ENCODE data around the gene SH2D2A.

SH2D2A gene

GRCh38 chr1:156858555-156858956, 41.9 kb upstream of the SH2D2A start:
- peaks cover 6% of the 10 kb centered on the region for H3K4me1 ChIP-seq (ENCODE audit: control insufficient read depth, low read depth, low read length)
- H3K27ac ChIP-seq (ENCODE audit: low read length): no peak overlapping the region

GRCh38 chr1:156857532-156857931, 40.9 kb upstream of the SH2D2A start:
- no peak overlapping the region for H3K4me3 ChIP-seq (ENCODE audit: low read length)
- H3K4me1 ChIP-seq (ENCODE audit: control insufficient read depth, low read depth, low read length): peaks cover 6% of the 10 kb centered on the region
- H3K27me3 ChIP-seq (ENCODE audit: control insufficient read depth, insufficient read depth, low read length): peaks cover 83% of the 10 kb centered on the region
- no peaks in the 10 kb centered on the region for H3K9me3 ChIP-seq (ENCODE audit: control insufficient read depth, low read depth, low read length)
- H3K9ac ChIP-seq (ENCODE audit: low read length): no peak overlapping the region
- no peaks in the 10 kb centered on the region for H3K36me3 ChIP-seq (ENCODE audit: control insufficient read depth, low read depth, low read length)
- no peak overlapping the region for H3K27ac ChIP-seq (ENCODE audit: low read length)

More at GRCh38 chr1:156858555-156858956, 41.9 kb upstream of the SH2D2A start:
- H3K36me3 ChIP-seq (ENCODE audit: control insufficient read depth, low read depth, low read length): no peaks in the 10 kb centered on the region
- peak overlapping the region; percentile 49 for H3K4me3 ChIP-seq (ENCODE audit: low read length)
- H3K9me3 ChIP-seq (ENCODE audit: control insufficient read depth, low read depth, low read length): no peaks in the 10 kb centered on the region
- H3K9ac ChIP-seq (ENCODE audit: low read length): no peak overlapping the region
- peaks cover 88% of the 10 kb centered on the region for H3K27me3 ChIP-seq (ENCODE audit: control insufficient read depth, insufficient read depth, low read length)

- Histone ChIP-seq H3K9ac (ENCODE audit: low read length) (no peak overlapping the region), H3K4me3 (ENCODE audit: low read length) (no peak overlapping the region), H3K36me3 (ENCODE audit: control insufficient read depth, low read depth, low read length) (no peaks in the 10 kb centered on the region), H3K4me1 (ENCODE audit: control insufficient read depth, low read depth, low read length) (peaks cover 6% of the 10 kb centered on the region), H3K27ac (ENCODE audit: low read length) (no peak overlapping the region), H3K9me3 (ENCODE audit: control insufficient read depth, low read depth, low read length) (no peaks in the 10 kb centered on the region), H3K27me3 (ENCODE audit: control insufficient read depth, insufficient read depth, low read length) (peaks cover 75% of the 10 kb centered on the region)
Observed at GRCh38 chr1:156856282-156856785, 39.7 kb upstream of the SH2D2A start.

- no peak overlapping the region for H3K4me3 ChIP-seq (ENCODE audit: low read length)
- no peaks in the 10 kb centered on the region for H3K36me3 ChIP-seq (ENCODE audit: control insufficient read depth, low read depth, low read length)
- no peaks in the 10 kb centered on the region for H3K9me3 ChIP-seq (ENCODE audit: control insufficient read depth, low read depth, low read length)
- H3K27me3 ChIP-seq (ENCODE audit: control insufficient read depth, insufficient read depth, low read length): peaks cover 71% of the 10 kb centered on the region
- no peak overlapping the region for H3K9ac ChIP-seq (ENCODE audit: low read length)
- H3K4me1 ChIP-seq (ENCODE audit: control insufficient read depth, low read depth, low read length): peaks cover 6% of the 10 kb centered on the region
- H3K27ac ChIP-seq (ENCODE audit: low read length): no peak overlapping the region
Observed at GRCh38 chr1:156854634-156855033, 38.0 kb upstream of the SH2D2A start.

GRCh38 chr1:156853761-156854160, 37.1 kb upstream of the SH2D2A start:
- H3K4me1 ChIP-seq (ENCODE audit: control insufficient read depth, low read depth, low read length): peaks cover 6% of the 10 kb centered on the region
- H3K36me3 ChIP-seq (ENCODE audit: control insufficient read depth, low read depth, low read length): no peaks in the 10 kb centered on the region
- no peak overlapping the region for H3K9ac ChIP-seq (ENCODE audit: low read length)
- H3K9me3 ChIP-seq (ENCODE audit: control insufficient read depth, low read depth, low read length): no peaks in the 10 kb centered on the region
- peaks cover 71% of the 10 kb centered on the region for H3K27me3 ChIP-seq (ENCODE audit: control insufficient read depth, insufficient read depth, low read length)
- H3K4me3 ChIP-seq (ENCODE audit: low read length): no peak overlapping the region
- H3K27ac ChIP-seq (ENCODE audit: low read length): no peak overlapping the region

GRCh38 chr1:156852418-156852874, 35.8 kb upstream of the SH2D2A start:
- H3K4me1 ChIP-seq (ENCODE audit: control insufficient read depth, low read depth, low read length): peaks cover 5% of the 10 kb centered on the region
- H3K9me3 ChIP-seq (ENCODE audit: control insufficient read depth, low read depth, low read length): no peaks in the 10 kb centered on the region
- H3K9ac ChIP-seq (ENCODE audit: low read length): no peak overlapping the region
- H3K36me3 ChIP-seq (ENCODE audit: control insufficient read depth, low read depth, low read length): no peaks in the 10 kb centered on the region
- no peak overlapping the region for H3K4me3 ChIP-seq (ENCODE audit: low read length)
- H3K27me3 ChIP-seq (ENCODE audit: control insufficient read depth, insufficient read depth, low read length): peaks cover 71% of the 10 kb centered on the region
- H3K27ac ChIP-seq (ENCODE audit: low read length): no peak overlapping the region

GRCh38 chr1:156851779-156852417, 35.2 kb upstream of the SH2D2A start:
- H3K9ac ChIP-seq (ENCODE audit: low read length): no peak overlapping the region
- no peak overlapping the region for H3K4me3 ChIP-seq (ENCODE audit: low read length)
- H3K36me3 ChIP-seq (ENCODE audit: control insufficient read depth, low read depth, low read length): no peaks in the 10 kb centered on the region
- H3K4me1 ChIP-seq (ENCODE audit: control insufficient read depth, low read depth, low read length): peaks cover 5% of the 10 kb centered on the region
- no peak overlapping the region for H3K27ac ChIP-seq (ENCODE audit: low read length)
- peaks cover 71% of the 10 kb centered on the region for H3K27me3 ChIP-seq (ENCODE audit: control insufficient read depth, insufficient read depth, low read length)
- no peaks in the 10 kb centered on the region for H3K9me3 ChIP-seq (ENCODE audit: control insufficient read depth, low read depth, low read length)

GRCh38 chr1:156849151-156849496, 32.5 kb upstream of the SH2D2A start:
- H3K4me3 ChIP-seq (ENCODE audit: low read length): peak overlapping the region; percentile 50
- peaks cover 82% of the 10 kb centered on the region for H3K27me3 ChIP-seq (ENCODE audit: control insufficient read depth, insufficient read depth, low read length)
- no peaks in the 10 kb centered on the region for H3K9me3 ChIP-seq (ENCODE audit: control insufficient read depth, low read depth, low read length)
- H3K4me1 ChIP-seq (ENCODE audit: control insufficient read depth, low read depth, low read length): peaks cover 9% of the 10 kb centered on the region
- no peaks in the 10 kb centered on the region for H3K36me3 ChIP-seq (ENCODE audit: control insufficient read depth, low read depth, low read length)
- no peak overlapping the region for H3K9ac ChIP-seq (ENCODE audit: low read length)
- no peak overlapping the region for H3K27ac ChIP-seq (ENCODE audit: low read length)

- Histone ChIP-seq H3K4me3 (ENCODE audit: low read length) (peak overlapping the region; percentile 50), H3K9me3 (ENCODE audit: control insufficient read depth, low read depth, low read length) (no peaks in the 10 kb centered on the region), H3K4me1 (ENCODE audit: control insufficient read depth, low read depth, low read length) (peaks cover 9% of the 10 kb centered on the region), H3K27ac (ENCODE audit: low read length) (no peak overlapping the region), H3K36me3 (ENCODE audit: control insufficient read depth, low read depth, low read length) (no peaks in the 10 kb centered on the region), H3K9ac (ENCODE audit: low read length) (no peak overlapping the region), H3K27me3 (ENCODE audit: control insufficient read depth, insufficient read depth, low read length) (peaks cover 83% of the 10 kb centered on the region)
Observed at GRCh38 chr1:156848461-156849150, 32.0 kb upstream of the SH2D2A start.

- H3K4me3 ChIP-seq (ENCODE audit: low read length): peak overlapping the region; percentile 50
- peaks cover 9% of the 10 kb centered on the region for H3K4me1 ChIP-seq (ENCODE audit: control insufficient read depth, low read depth, low read length)
- H3K27me3 ChIP-seq (ENCODE audit: control insufficient read depth, insufficient read depth, low read length): peaks cover 86% of the 10 kb centered on the region
- H3K27ac ChIP-seq (ENCODE audit: low read length): no peak overlapping the region
- no peaks in the 10 kb centered on the region for H3K36me3 ChIP-seq (ENCODE audit: control insufficient read depth, low read depth, low read length)
- H3K9ac ChIP-seq (ENCODE audit: low read length): no peak overlapping the region
- H3K9me3 ChIP-seq (ENCODE audit: control insufficient read depth, low read depth, low read length): no peaks in the 10 kb centered on the region
Observed at GRCh38 chr1:156847591-156848460, 31.2 kb upstream of the SH2D2A start.

GRCh38 chr1:156846643-156847042, 30.0 kb upstream of the SH2D2A start:
- H3K27ac ChIP-seq (ENCODE audit: low read length): no peak overlapping the region
- H3K4me3 ChIP-seq (ENCODE audit: low read length): no peak overlapping the region
- H3K9me3 ChIP-seq (ENCODE audit: control insufficient read depth, low read depth, low read length): no peaks in the 10 kb centered on the region
- H3K36me3 ChIP-seq (ENCODE audit: control insufficient read depth, low read depth, low read length): no peaks in the 10 kb centered on the region
- peaks cover 90% of the 10 kb centered on the region for H3K27me3 ChIP-seq (ENCODE audit: control insufficient read depth, insufficient read depth, low read length)
- H3K9ac ChIP-seq (ENCODE audit: low read length): no peak overlapping the region
- peaks cover 9% of the 10 kb centered on the region for H3K4me1 ChIP-seq (ENCODE audit: control insufficient read depth, low read depth, low read length)

All from iPS-18a (cell line).